ENCODE measurements around the gene SHROOM4. TPM values are rescaled to one million over a fixed set of nuclear protein-coding genes. Genes with fewer than 3 reads are reported as not detected.

SHROOM4 gene
- total RNA-seq, 1 donor from 2014 or later = 25.3 TPM

GRCh38 chrX:50853399-50853798, 39.4 kb upstream of the SHROOM4 start:
- no peak for DNase-seq (ENCODE audit: low spot score in 2 of 2)
- no peaks in the 10 kb centered on the region for H3K36me3 ChIP-seq
- no peaks in the 10 kb centered on the region for H3K4me1 ChIP-seq
- no peak overlapping the region for H3K4me3 ChIP-seq
- H3K27ac ChIP-seq = no peak overlapping the region
- no peaks in the 10 kb centered on the region for H3K27me3 ChIP-seq
- no peaks in the 10 kb centered on the region for H3K9me3 ChIP-seq
- no peak for TF ChIP-seq CTCF (IDR thresholded peaks at IDR 0.05)
- intact Hi-C loops (cut with DNase I) = no loop called here

GRCh38 chrX:50852524-50852923, 38.5 kb upstream of the SHROOM4 start:
- no peaks in the 10 kb centered on the region for H3K9me3 ChIP-seq
- intact Hi-C loops (cut with DNase I) = no loop called here
- no peak for TF ChIP-seq CTCF (IDR thresholded peaks at IDR 0.05)
- H3K27ac ChIP-seq = no peak overlapping the region
- H3K27me3 ChIP-seq = no peaks in the 10 kb centered on the region
- H3K4me1 ChIP-seq = no peaks in the 10 kb centered on the region
- H3K36me3 ChIP-seq = no peaks in the 10 kb centered on the region
- no peak for DNase-seq (ENCODE audit: low spot score in 2 of 2)
- H3K4me3 ChIP-seq = no peak overlapping the region

- no peaks in the 10 kb centered on the region for H3K9me3 ChIP-seq
- H3K27ac ChIP-seq = no peak overlapping the region
- H3K36me3 ChIP-seq = no peaks in the 10 kb centered on the region
- H3K4me3 ChIP-seq = no peak overlapping the region
- H3K4me1 ChIP-seq = no peaks in the 10 kb centered on the region
- no peaks in the 10 kb centered on the region for H3K27me3 ChIP-seq
- intact Hi-C loops (cut with DNase I) = no loop called here
- TF ChIP-seq CTCF (IDR thresholded peaks at IDR 0.05) = no peak
- no peak for DNase-seq (ENCODE audit: low spot score in 2 of 2)
Observed at GRCh38 chrX:50842221-50842620, 28.2 kb upstream of the SHROOM4 start.

- Histone ChIP-seq H3K4me3 (no peak overlapping the region), H3K9me3 (no peaks in the 10 kb centered on the region), H3K27me3 (no peaks in the 10 kb centered on the region), H3K27ac (no peak overlapping the region), H3K36me3 (no peaks in the 10 kb centered on the region), H3K4me1 (no peaks in the 10 kb centered on the region)
- TF ChIP-seq CTCF (IDR thresholded peaks at IDR 0.05) = no peak
- no peak for DNase-seq (ENCODE audit: low spot score in 2 of 2)
- intact Hi-C loops (cut with DNase I) = no loop called here
Observed at GRCh38 chrX:50839730-50840129, 25.7 kb upstream of the SHROOM4 start.

GRCh38 chrX:50838820-50839600, 25.0 kb upstream of the SHROOM4 start:
- H3K27ac ChIP-seq = no peak overlapping the region
- H3K9me3 ChIP-seq = no peaks in the 10 kb centered on the region
- H3K36me3 ChIP-seq = no peaks in the 10 kb centered on the region
- no peak for DNase-seq (ENCODE audit: low spot score in 2 of 2)
- no peaks in the 10 kb centered on the region for H3K27me3 ChIP-seq
- intact Hi-C loops (cut with DNase I) = no loop called here
- no peak overlapping the region for H3K4me3 ChIP-seq
- TF ChIP-seq CTCF (IDR thresholded peaks at IDR 0.05) = no peak
- H3K4me1 ChIP-seq = no peaks in the 10 kb centered on the region
